GM06990 (cell line): Measurements from ENCODE around the gene TMEM150A.
"Not testable (repeated sequence)": the region's sequence is repeated elsewhere in the genome, so short reads cannot be mapped to it uniquely, and the experiment has no call there.

Experiments
- DNase-seq: peaks from one replicate; pipeline ENCODE4 v3.0.0-alpha.2; 2011; ENCODE audit not compliant: insufficient read length; ENCODE audit errors: extremely low read depth
- H3K27me3 ChIP-seq: replicated peaks from 2 replicates; pipeline ENCODE4 v1.6.0; 2011; ENCODE audit warnings: low read length; ENCODE audit not compliant: control insufficient read depth, insufficient read depth
- H3K36me3 ChIP-seq: 2 replicates; pipeline ENCODE4 v1.5.1; 2011; ENCODE audit warnings: low read length; ENCODE audit not compliant: control insufficient read depth, insufficient read depth
- H3K4me3 ChIP-seq: replicated peaks from 2 replicates; pipeline ENCODE4 v1.5.1; 2011; ENCODE audit warnings: low read depth, mild to moderate bottlenecking, control low read depth, low read length
- TF ChIP-seq, protein P1 (sequence below): IDR thresholded peaks from 2 replicates; pipeline ENCODE4 v1.5.1; 2011; ENCODE audit warnings: low read length, control low read depth, mild to moderate bottlenecking, inconsistent platforms; ENCODE audit not compliant: insufficient read depth, poor library complexity, severe bottlenecking

TMEM150A gene

DNA sequence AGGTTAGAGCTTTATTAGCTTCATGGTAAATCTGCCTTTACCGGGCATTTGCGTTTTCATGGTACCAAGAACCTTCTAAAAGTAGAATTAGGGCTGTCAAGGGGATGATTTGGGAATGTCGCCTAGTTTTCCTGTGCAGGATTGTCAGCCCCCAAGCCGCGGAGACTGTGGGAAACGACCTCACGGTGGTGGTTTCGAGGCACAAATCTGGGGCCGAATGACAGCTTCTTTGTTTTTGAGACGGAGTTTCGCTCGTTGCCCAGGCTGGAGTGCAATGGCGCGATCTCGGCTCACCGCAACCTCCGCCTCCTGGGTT, 12.9 kb upstream of the TMEM150A start:
- TF ChIP-seq, protein P1, sequence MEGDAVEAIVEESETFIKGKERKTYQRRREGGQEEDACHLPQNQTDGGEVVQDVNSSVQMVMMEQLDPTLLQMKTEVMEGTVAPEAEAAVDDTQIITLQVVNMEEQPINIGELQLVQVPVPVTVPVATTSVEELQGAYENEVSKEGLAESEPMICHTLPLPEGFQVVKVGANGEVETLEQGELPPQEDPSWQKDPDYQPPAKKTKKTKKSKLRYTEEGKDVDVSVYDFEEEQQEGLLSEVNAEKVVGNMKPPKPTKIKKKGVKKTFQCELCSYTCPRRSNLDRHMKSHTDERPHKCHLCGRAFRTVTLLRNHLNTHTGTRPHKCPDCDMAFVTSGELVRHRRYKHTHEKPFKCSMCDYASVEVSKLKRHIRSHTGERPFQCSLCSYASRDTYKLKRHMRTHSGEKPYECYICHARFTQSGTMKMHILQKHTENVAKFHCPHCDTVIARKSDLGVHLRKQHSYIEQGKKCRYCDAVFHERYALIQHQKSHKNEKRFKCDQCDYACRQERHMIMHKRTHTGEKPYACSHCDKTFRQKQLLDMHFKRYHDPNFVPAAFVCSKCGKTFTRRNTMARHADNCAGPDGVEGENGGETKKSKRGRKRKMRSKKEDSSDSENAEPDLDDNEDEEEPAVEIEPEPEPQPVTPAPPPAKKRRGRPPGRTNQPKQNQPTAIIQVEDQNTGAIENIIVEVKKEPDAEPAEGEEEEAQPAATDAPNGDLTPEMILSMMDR = no peak
- Histone ChIP-seq H3K4me3 (no peak overlapping the region), H3K36me3 (no peaks in the 10 kb centered on the region; the same call in 1 of the 2 replicates), H3K27me3 (no peaks in the 10 kb centered on the region)
- no peak for DNase-seq

DNA sequence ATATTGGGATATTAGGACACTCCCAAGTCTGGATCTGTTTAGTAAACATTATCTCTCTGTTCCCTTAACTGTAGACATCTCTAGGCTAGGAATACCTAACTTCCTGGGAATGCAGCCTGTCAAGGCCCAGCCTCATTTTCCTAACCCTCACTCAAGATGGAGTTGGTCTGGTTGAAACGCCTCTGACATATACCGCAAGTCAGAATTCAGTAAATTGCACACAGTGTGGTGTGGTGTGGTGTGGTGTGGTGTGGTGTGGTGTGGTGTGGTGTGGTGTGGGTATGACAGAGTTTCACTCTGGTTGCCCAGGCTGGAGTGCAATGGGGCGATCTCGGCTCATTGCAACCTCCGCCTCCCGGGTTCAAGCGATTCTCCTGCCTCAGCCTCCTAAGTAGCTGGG, 12.3 kb upstream of the TMEM150A start:
- H3K27me3 ChIP-seq, H3K4me3 ChIP-seq, H3K36me3 ChIP-seq, DNase-seq: not testable (repeated sequence)

DNA sequence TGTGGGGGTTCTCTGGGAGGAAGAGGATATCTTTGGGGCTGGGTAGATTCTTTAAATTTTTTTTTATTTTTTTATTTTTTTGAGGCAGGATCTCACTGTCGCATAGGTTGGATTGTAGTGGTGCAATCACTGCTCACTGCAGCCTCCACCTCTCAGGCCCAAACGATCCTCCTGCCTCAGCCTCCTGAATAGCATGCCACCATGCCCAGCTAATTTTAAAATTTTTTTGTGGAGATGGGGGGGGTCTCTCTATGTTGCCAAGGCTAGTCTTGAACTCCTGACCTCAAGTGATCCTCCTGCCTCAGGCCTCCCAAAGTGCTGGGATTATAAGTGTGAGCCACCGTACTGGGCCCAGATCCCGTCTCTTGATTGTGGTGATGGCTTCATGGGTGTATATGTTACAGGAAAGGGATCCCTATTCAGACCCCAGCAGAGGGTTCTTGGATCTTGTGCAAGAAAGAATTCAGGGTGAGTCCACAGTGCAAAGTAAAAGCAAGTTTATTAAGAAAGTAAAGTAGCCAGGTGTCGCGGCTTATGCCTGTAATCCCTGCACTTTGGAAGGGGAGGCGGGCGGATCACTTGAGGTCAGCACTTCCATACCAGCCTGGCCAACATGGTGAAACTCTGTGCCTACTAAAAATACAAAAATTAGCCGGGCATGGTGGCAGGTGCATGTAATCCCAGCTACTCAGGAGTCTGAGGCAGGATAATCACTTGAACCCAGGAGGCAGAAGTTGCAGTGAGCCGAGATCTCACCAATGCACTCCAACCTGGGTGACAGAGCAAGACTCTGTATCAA, 11.4 kb upstream of the TMEM150A start:
- TF ChIP-seq, protein P1 = no peak
- no peak for DNase-seq

DNA sequence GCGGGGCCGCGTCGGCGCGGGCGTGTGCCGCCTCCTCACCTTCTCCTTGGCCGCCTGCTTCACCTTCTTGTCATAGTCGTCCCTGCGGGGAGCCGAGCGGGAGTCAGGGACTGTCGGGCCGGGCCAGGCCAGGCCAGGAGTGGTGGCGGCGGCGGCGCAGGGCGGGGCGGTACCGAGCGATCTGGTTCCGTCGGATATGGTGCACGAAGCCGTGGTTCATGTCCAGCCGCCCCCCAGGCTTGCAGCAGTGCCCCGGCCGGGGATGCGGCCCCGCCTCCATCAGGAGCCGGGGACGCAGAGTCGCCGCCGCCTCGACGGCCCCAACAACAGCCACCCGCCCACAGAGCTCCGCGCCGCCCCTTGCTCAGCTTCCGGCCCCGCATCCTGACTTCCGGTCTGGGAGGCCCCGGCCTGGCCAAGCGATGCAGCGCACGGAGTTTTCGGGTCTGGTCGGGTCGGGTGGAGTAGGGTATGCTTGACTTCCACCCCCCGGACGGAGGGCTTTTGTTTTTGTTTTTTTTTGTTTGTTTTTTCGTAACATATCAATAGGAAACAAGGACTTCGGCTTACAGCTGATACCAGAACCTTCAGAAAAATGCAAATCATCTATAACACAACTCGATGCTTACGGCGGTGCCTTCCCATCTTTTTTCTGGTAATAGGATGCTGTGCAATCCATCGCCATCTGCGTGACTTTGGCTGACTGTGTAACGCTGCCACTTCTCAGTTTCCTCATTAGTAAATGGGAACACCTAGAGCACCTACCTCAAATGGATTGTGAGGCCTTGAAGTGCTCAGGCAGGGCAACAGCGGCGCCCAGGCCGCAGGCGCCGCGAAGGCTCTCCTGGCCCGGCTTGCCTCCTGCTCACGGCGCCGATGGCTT, 9.4 kb upstream of the TMEM150A start, which contains the start of gene C2orf68:
TSS of gene C2orf68 (minus strand) at position 362 of the 883 bp plus-strand sequence. CDS start at position 280, 82 bp downstream.
- Histone ChIP-seq H3K36me3 (peaks cover 5% of the 10 kb centered on the region), H3K4me3 (peak within 1 kb of the TSS; percentile 89), H3K27me3 (no peaks in the 10 kb centered on the region)
- TF ChIP-seq, protein P1 = no peak
- peak; percentile 91 for DNase-seq

More for the DNA sequence above, 11.4 kb upstream of the TMEM150A start:
- H3K36me3 ChIP-seq = peaks cover 3% of the 10 kb centered on the region; the same call in 1 of the 2 replicates
- H3K4me3 ChIP-seq = no peak overlapping the region
- no peaks in the 10 kb centered on the region for H3K27me3 ChIP-seq

DNA sequence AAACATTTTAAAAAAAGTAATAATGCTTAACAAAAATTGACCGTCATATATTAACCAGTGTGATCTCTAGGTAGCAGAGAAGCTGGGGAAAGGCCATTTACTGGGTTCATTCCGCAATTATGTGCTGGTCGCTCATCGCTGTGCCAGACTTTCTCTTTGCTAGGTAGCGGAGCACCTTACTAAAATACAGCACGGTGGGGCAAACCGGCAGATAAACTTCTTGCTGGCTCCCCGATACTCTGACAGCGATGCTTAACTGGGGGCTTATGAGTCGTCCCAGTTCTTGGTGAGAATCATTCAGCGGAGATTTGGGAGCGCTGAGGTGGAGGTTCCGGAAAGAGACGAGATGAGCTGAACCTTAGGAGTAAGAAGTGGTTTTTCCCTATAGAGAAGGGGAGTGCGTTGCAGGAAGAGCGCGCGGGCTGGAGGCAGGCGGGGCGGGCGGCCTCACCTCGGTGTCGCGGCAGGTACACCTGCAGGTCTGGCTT, 8.8 kb upstream of the TMEM150A start:
- no peak for DNase-seq
- TF ChIP-seq, protein P1 = no peak
- H3K4me3 ChIP-seq = peak overlapping the region; percentile 89
- no peaks in the 10 kb centered on the region for H3K27me3 ChIP-seq
- H3K36me3 ChIP-seq = peaks cover 5% of the 10 kb centered on the region
